T-cell (primary cell): ENCODE measurements around the gene ACSL5. TPM values are rescaled to one million over a fixed set of nuclear protein-coding genes. Genes with fewer than 3 reads are reported as not detected.
A peak's percentile ranks its signal among the peaks of the same experiment; 100 is the strongest.

Experiments
- ATAC-seq, 4 experiments: fragments of 200-7000 bp in 3 of 4; fragments of 150-1000 bp in 1 of 4; cut with Tn5 transposase; replicated peaks in 1 of 4; 1 replicate in 3 of 4; 2 replicates in 1 of 4; pipeline ENCODE4 v1.10.0; 2021; ENCODE audit warnings: moderate library complexity in 3 of 4, mild to moderate bottlenecking in 2 of 4, moderate number of reproducible peaks in 1 of 4
- CTCF ChIA-PET, 2 donors: fragments of 300-600 bp; sonication (Branson Sonifier 250); formaldehyde crosslinking; loops; one replicate each; lab custom pipeline; 2022; ENCODE audit warnings: antibody characterized with exemption in 2 of 2; lab: Charles Lee
- POLR2A ChIA-PET, 2 donors: fragments of 300-600 bp; sonication (Branson Sonifier 250); formaldehyde crosslinking; loops; one replicate each; lab custom pipeline; 2022; ENCODE audit warnings: antibody characterized with exemption in 2 of 2; lab: Charles Lee
- DNase-seq, 35 experiments: peaks; one replicate each; pipeline versions ENCODE4 v3.0.0 to v3.0.0-alpha.2; 2013 to 2023
- H3K27ac ChIP-seq: one replicate; pipeline ENCODE4 v1.5.1; 2013; ENCODE audit warnings: low read length
- H3K27me3 ChIP-seq, 2 experiments: replicated peaks in 1 of 2; 1 replicate in 1 of 2; 2 replicates in 1 of 2; pipeline versions ENCODE4 v1.6.1 to v1.7.0; 2013; ENCODE audit warnings: low read length in 1 of 2, mixed read lengths in 1 of 2; ENCODE audit not compliant: control insufficient read depth in 2 of 2, insufficient read depth in 2 of 2; ENCODE audit errors: extremely low read depth in 1 of 2
- H3K36me3 ChIP-seq, 2 donors: 1 replicate in 1 of 2; 2 replicates in 1 of 2; pipeline versions ENCODE4 v1.6.1 to v1.7.0; 2013; ENCODE audit warnings: low read length in 1 of 2; ENCODE audit not compliant: control insufficient read depth in 2 of 2, insufficient read depth in 1 of 2; ENCODE audit errors: extremely low read depth in 1 of 2
- H3K4me1 ChIP-seq, 2 experiments: 1 replicate in 1 of 2; 2 replicates in 1 of 2; pipeline versions ENCODE4 v1.6.1 to v1.7.0; 2013; ENCODE audit warnings: low read length in 2 of 2, mixed read lengths in 1 of 2; ENCODE audit not compliant: insufficient read depth in 2 of 2, control insufficient read depth in 1 of 2; ENCODE audit errors: extremely low read depth in 1 of 2
- H3K4me3 ChIP-seq, 2 donors: 1 replicate in 1 of 2; 2 replicates in 1 of 2; pipeline versions ENCODE4 v1.5.1 to v1.7.0; 2013; ENCODE audit warnings: mild to moderate bottlenecking in 2 of 2, low read length in 1 of 2, moderate library complexity in 1 of 2; ENCODE audit not compliant: control insufficient read depth in 1 of 2; ENCODE audit errors: extremely low read depth in 1 of 2
- H3K9me3 ChIP-seq: 2 replicates; pipeline ENCODE4 v1.7.0; 2013
- H3K27ac Mint-ChIP-seq, 2 donors: one replicate each; pipeline ENCODE4 v1.8.0; 2020 to 2021; ENCODE audit warnings: mild to moderate bottlenecking in 2 of 2, mixed read lengths in 2 of 2
- H3K27me3 Mint-ChIP-seq, 2 donors: one replicate each; pipeline ENCODE4 v1.8.0; 2021 to 2022; ENCODE audit warnings: mixed read lengths in 2 of 2
- H3K36me3 Mint-ChIP-seq: one replicate; pipeline ENCODE4 v1.8.0; 2021; ENCODE audit warnings: mixed read lengths
- H3K4me1 Mint-ChIP-seq, 3 donors: one replicate each; pipeline ENCODE4 v1.8.0; 2020 to 2022; ENCODE audit warnings: mixed read lengths in 3 of 3, mild to moderate bottlenecking in 1 of 3
- H3K4me3 Mint-ChIP-seq, 3 donors: one replicate each; pipeline ENCODE4 v1.8.0; 2020 to 2022; ENCODE audit warnings: mild to moderate bottlenecking in 3 of 3, mixed read lengths in 3 of 3, moderate library complexity in 3 of 3
- H3K9me3 Mint-ChIP-seq, 3 donors: one replicate each; pipeline ENCODE4 v1.8.0; 2020 to 2022; ENCODE audit warnings: mixed read lengths in 3 of 3
- WGBS: methylation state at CpG from one replicate; pipeline ENCODE4 v1.1.5; 2013; ENCODE audit warnings: missing lambda C conversion rate; ENCODE audit not compliant: insufficient coverage; 5-methylcytosine and 5-hydroxymethylcytosine counted together
- total RNA-seq, 35 experiments: library from RNA in 6 of 35; stranded (reverse) in 6 of 35; fragments of 120-200 nt in 1 of 35; gene quantifications; one replicate each; pipeline versions ENCODE4 v1.2.1 to v1.2.4 and lab custom pipeline; 2013 to 2026

The ACSL5 gene
- total RNA-seq, 5 donors from 2014 or later (not counting 1 experiment from before 2014, with no cell fraction given) = 36.0 to 48.9 (median 39.9) TPM

GRCh38 chr10:112365014-112365432 is 8.9 kb upstream of the ACSL5 start:
- Histone ChIP-seq H3K9me3 (no peaks in the 10 kb centered on the region), H3K4me3 (no peak overlapping the region), H3K4me1 (peaks cover 0 to 43% of the 10 kb centered on the region in 2 experiments), H3K36me3 (no peaks in the 10 kb centered on the region), H3K27ac (no peak overlapping the region), H3K27me3 (peaks cover 0 to 12% of the 10 kb centered on the region in 2 experiments)
- CTCF ChIA-PET = interaction anchor here in 1 of 2 donors (0.6 kb wide), 1 partner anchor 9 kb away, joined by 5 read pairs; no protein-coding TSS in a partner anchor
- Mint-ChIP-seq H3K9me3 (no peaks in the 10 kb centered on the region), H3K27ac (no peak overlapping the region), H3K36me3 (no peaks in the 10 kb centered on the region), H3K4me1 (peaks cover 0 to 16% (median 8%) of the 10 kb centered on the region in 3 donors), H3K27me3 (peaks cover 0 to 2% of the 10 kb centered on the region in 2 donors), H3K4me3 (no peak overlapping the region)
- POLR2A ChIA-PET = no interaction called here
- ATAC-seq = no peak
- WGBS = 100% methylated on average over 4 of the region's 6 CpGs
- DNase-seq = no peak

- WGBS = 80% methylated on average over 2 of the region's 6 CpGs
- H3K27me3 ChIP-seq = peaks cover 0 to 12% of the 10 kb centered on the region in 2 experiments
- CTCF ChIA-PET = interaction anchor here in 1 of 2 donors (0.6 kb wide), 1 partner anchor 8 kb away, joined by 5 read pairs; no protein-coding TSS in a partner anchor
Observed at GRCh38 chr10:112365451-112365850, 8.5 kb upstream of the ACSL5 start.

GRCh38 chr10:112366992-112367391 is 6.9 kb upstream of the ACSL5 start:
- Histone ChIP-seq H3K4me1 (peaks cover 0 to 53% of the 10 kb centered on the region in 2 experiments), H3K4me3 (no peak overlapping the region), H3K27ac (no peak overlapping the region), H3K9me3 (no peaks in the 10 kb centered on the region), H3K36me3 (no peaks in the 10 kb centered on the region), H3K27me3 (peaks cover 0 to 11% of the 10 kb centered on the region in 2 experiments)
- ATAC-seq (no peak), DNase-seq (no peak)
- Mint-ChIP-seq H3K27ac (no peak overlapping the region), H3K27me3 (peaks cover 0 to 2% of the 10 kb centered on the region in 2 donors), H3K4me3 (no peak overlapping the region), H3K36me3 (no peaks in the 10 kb centered on the region), H3K9me3 (no peaks in the 10 kb centered on the region), H3K4me1 (peaks cover 5 to 24% (median 14%) of the 10 kb centered on the region in 3 donors)
- no CpG with 5 or more reads among the region's 3 CpGs for WGBS
- POLR2A ChIA-PET = no interaction called here
- CTCF ChIA-PET = no interaction called here

More at GRCh38 chr10:112365451-112365850, 8.5 kb upstream of the ACSL5 start:
- H3K4me3 ChIP-seq = no peak overlapping the region
- ATAC-seq = no peak
- H3K4me3 Mint-ChIP-seq = no peak overlapping the region
- H3K27me3 Mint-ChIP-seq = peaks cover 0 to 2% of the 10 kb centered on the region in 2 donors
- H3K36me3 ChIP-seq = no peaks in the 10 kb centered on the region
- H3K27ac ChIP-seq = no peak overlapping the region
- POLR2A ChIA-PET = no interaction called here
- H3K36me3 Mint-ChIP-seq = no peaks in the 10 kb centered on the region
- no peak for DNase-seq
- no peaks in the 10 kb centered on the region for H3K9me3 Mint-ChIP-seq
- H3K4me1 ChIP-seq = peaks cover 0 to 47% of the 10 kb centered on the region in 2 experiments
- peaks cover 0 to 16% (median 8%) of the 10 kb centered on the region in 3 donors for H3K4me1 Mint-ChIP-seq
- no peak overlapping the region for H3K27ac Mint-ChIP-seq
- no peaks in the 10 kb centered on the region for H3K9me3 ChIP-seq

GRCh38 chr10:112367516-112367915 is 6.4 kb upstream of the ACSL5 start:
- H3K4me3 ChIP-seq = no peak overlapping the region
- H3K9me3 ChIP-seq = no peaks in the 10 kb centered on the region
- peaks cover 0 to 10% of the 10 kb centered on the region in 2 experiments for H3K27me3 ChIP-seq
- H3K36me3 ChIP-seq = no peaks in the 10 kb centered on the region
- peaks cover 0 to 53% of the 10 kb centered on the region in 2 experiments for H3K4me1 ChIP-seq
- no peak overlapping the region for H3K27ac ChIP-seq
- Mint-ChIP-seq H3K27ac (no peak overlapping the region), H3K4me3 (no peak overlapping the region), H3K27me3 (peaks cover 0 to 2% of the 10 kb centered on the region in 2 donors), H3K4me1 (peaks cover 11 to 26% (median 17%) of the 10 kb centered on the region in 3 donors), H3K36me3 (no peaks in the 10 kb centered on the region), H3K9me3 (no peaks in the 10 kb centered on the region)
- DNase-seq = no peak
- WGBS = no CpG with 5 or more reads among the region's 4 CpGs
- POLR2A ChIA-PET = no interaction called here
- CTCF ChIA-PET = no interaction called here
- no peak for ATAC-seq

GRCh38 chr10:112369495-112370423 is 4.2 kb upstream of the ACSL5 start:
- Mint-ChIP-seq H3K36me3 (no peaks in the 10 kb centered on the region), H3K4me3 (no peak overlapping the region), H3K9me3 (no peaks in the 10 kb centered on the region), H3K27me3 (no peaks in the 10 kb centered on the region), H3K27ac (peak overlapping the region; percentile 80 to 82), H3K4me1 (peaks cover 25 to 40% (median 33%) of the 10 kb centered on the region in 3 donors)
- ChIA-PET POLR2A (no interaction called here), CTCF (interaction anchor here in 1 of 2 donors (0.6 kb wide), 1 partner anchor 12 kb away, joined by 5 read pairs; no protein-coding TSS in a partner anchor)
- ATAC-seq (peak; percentile 73 to 91 (median 83)), DNase-seq (peak in 20 of 35 experiments; percentile 11 to 68 (median 30))
- H3K27ac ChIP-seq = peak overlapping the region; percentile 62
- no peaks in the 10 kb centered on the region for H3K27me3 ChIP-seq
- no peaks in the 10 kb centered on the region for H3K9me3 ChIP-seq
- no peak overlapping the region for H3K4me3 ChIP-seq
- H3K36me3 ChIP-seq = no peaks in the 10 kb centered on the region
- WGBS = 72% methylated on average over 30 of the region's 40 CpGs
- H3K4me1 ChIP-seq = peaks cover 2 to 47% of the 10 kb centered on the region in 2 experiments

GRCh38 chr10:112370424-112370819 is 3.5 kb upstream of the ACSL5 start:
- Mint-ChIP-seq H3K36me3 (no peaks in the 10 kb centered on the region), H3K27ac (no peak overlapping the region), H3K27me3 (no peaks in the 10 kb centered on the region), H3K4me3 (no peak overlapping the region), H3K9me3 (no peaks in the 10 kb centered on the region), H3K4me1 (peaks cover 31 to 46% (median 38%) of the 10 kb centered on the region in 3 donors)
- H3K36me3 ChIP-seq = no peaks in the 10 kb centered on the region
- DNase-seq (no peak), ATAC-seq (no peak)
- no peaks in the 10 kb centered on the region for H3K27me3 ChIP-seq
- 99% methylated on average over 8 of the region's 15 CpGs for WGBS
- peaks cover 3 to 53% of the 10 kb centered on the region in 2 experiments for H3K4me1 ChIP-seq
- H3K27ac ChIP-seq = no peak overlapping the region
- CTCF ChIA-PET = no interaction called here
- no peaks in the 10 kb centered on the region for H3K9me3 ChIP-seq
- POLR2A ChIA-PET = no interaction called here
- H3K4me3 ChIP-seq = no peak overlapping the region
